HL-60 (cell line): ENCODE data around the gene MST1R.

Experiments
- GABPA ChIP-seq: IDR thresholded peaks from 2 replicates; pipeline ENCODE4 v1.6.1; 2012; ENCODE audit warnings: low read depth
- POLR2AphosphoS5 ChIP-seq: IDR thresholded peaks from 2 replicates; pipeline ENCODE4 v1.6.1; 2012; ENCODE audit warnings: low read depth
- TF ChIP-seq, protein P1 (sequence below): IDR thresholded peaks from one replicate; pipeline ENCODE4 v1.5.1; 2011; ENCODE audit warnings: low read length, control low read depth, inconsistent platforms; ENCODE audit not compliant: insufficient read depth
- TF ChIP-seq, protein P2 (sequence below): IDR thresholded peaks from 2 replicates; pipeline ENCODE4 v1.6.1; 2012; ENCODE audit warnings: low read depth; ENCODE audit not compliant: insufficient replicate concordance

DNA sequence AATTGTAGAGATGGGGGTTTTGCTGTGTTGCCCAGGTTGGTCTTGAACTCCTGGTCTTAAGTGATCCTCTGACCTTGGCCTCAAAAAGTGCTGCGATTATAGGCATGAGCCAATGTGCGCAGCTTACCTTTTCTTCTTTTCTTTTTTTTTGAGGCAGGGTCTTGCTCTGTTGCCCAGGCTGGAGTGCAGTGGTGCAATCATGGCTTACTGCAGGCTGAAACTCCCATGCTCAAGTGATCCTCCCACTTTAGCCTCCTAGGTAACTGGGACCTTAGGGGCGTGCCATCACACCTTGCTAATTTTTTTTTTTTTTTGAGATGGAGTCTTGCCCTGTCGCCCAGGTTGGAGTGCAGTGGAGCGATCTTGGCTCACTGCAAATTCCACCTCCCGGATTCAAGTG lies 49.3 kb upstream of the MST1R start:
- TF ChIP-seq, protein P1, sequence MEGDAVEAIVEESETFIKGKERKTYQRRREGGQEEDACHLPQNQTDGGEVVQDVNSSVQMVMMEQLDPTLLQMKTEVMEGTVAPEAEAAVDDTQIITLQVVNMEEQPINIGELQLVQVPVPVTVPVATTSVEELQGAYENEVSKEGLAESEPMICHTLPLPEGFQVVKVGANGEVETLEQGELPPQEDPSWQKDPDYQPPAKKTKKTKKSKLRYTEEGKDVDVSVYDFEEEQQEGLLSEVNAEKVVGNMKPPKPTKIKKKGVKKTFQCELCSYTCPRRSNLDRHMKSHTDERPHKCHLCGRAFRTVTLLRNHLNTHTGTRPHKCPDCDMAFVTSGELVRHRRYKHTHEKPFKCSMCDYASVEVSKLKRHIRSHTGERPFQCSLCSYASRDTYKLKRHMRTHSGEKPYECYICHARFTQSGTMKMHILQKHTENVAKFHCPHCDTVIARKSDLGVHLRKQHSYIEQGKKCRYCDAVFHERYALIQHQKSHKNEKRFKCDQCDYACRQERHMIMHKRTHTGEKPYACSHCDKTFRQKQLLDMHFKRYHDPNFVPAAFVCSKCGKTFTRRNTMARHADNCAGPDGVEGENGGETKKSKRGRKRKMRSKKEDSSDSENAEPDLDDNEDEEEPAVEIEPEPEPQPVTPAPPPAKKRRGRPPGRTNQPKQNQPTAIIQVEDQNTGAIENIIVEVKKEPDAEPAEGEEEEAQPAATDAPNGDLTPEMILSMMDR, result no peak
- no peak for TF ChIP-seq POLR2AphosphoS5
- TF ChIP-seq, protein P2, sequence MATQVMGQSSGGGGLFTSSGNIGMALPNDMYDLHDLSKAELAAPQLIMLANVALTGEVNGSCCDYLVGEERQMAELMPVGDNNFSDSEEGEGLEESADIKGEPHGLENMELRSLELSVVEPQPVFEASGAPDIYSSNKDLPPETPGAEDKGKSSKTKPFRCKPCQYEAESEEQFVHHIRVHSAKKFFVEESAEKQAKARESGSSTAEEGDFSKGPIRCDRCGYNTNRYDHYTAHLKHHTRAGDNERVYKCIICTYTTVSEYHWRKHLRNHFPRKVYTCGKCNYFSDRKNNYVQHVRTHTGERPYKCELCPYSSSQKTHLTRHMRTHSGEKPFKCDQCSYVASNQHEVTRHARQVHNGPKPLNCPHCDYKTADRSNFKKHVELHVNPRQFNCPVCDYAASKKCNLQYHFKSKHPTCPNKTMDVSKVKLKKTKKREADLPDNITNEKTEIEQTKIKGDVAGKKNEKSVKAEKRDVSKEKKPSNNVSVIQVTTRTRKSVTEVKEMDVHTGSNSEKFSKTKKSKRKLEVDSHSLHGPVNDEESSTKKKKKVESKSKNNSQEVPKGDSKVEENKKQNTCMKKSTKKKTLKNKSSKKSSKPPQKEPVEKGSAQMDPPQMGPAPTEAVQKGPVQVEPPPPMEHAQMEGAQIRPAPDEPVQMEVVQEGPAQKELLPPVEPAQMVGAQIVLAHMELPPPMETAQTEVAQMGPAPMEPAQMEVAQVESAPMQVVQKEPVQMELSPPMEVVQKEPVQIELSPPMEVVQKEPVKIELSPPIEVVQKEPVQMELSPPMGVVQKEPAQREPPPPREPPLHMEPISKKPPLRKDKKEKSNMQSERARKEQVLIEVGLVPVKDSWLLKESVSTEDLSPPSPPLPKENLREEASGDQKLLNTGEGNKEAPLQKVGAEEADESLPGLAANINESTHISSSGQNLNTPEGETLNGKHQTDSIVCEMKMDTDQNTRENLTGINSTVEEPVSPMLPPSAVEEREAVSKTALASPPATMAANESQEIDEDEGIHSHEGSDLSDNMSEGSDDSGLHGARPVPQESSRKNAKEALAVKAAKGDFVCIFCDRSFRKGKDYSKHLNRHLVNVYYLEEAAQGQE, result no peak
- TF ChIP-seq GABPA, result no peak
